Ecto neural progenitor cell (in vitro differentiated cells): ENCODE data around the gene STOX1.
"Not testable (repeated sequence)": the region's sequence is repeated elsewhere in the genome, so short reads cannot be mapped to it uniquely, and the experiment has no call there.

Experiments used
- DNase-seq: peaks from one replicate; pipeline ENCODE4 v3.0.0-alpha.2; 2018; ENCODE audit warnings: low spot score

The STOX1 gene

GRCh38 chr10:68826764-68827591 is at the start of gene STOX1:
TSS of gene STOX1 (plus strand) at chr10:68827531. CDS start at chr10:68827624, 93 bp downstream.
- DNase-seq, result peak; percentile 87

- no peak for DNase-seq
Measured at GRCh38 chr10:68781613-68782574, 45.4 kb upstream of the STOX1 start.

- no peak for DNase-seq
Measured at GRCh38 chr10:68784476-68784875, 42.9 kb upstream of the STOX1 start.

GRCh38 chr10:68787813-68788212 is 39.5 kb upstream of the STOX1 start:
- no peak for DNase-seq

DNA sequence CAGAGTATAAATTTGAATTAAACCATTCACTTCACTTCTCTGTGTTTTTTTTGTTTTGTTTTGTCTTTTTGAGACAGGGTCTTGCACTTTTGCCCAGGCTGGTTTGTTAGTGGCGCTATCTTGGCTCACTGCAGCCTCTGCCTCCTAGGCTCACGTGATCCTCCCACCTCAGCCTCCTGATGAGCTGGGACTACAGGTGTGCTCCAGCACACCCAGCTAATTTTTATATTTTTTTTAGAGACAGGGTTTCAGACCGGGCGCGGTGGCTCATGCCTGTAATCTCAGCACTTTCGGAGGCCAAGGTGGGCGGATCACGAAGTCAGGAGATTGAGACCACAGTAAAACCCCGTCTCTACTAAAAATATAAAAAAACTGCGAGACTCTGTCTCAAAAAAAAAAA is 36.9 kb upstream of the STOX1 start:
- no peak for DNase-seq

DNA sequence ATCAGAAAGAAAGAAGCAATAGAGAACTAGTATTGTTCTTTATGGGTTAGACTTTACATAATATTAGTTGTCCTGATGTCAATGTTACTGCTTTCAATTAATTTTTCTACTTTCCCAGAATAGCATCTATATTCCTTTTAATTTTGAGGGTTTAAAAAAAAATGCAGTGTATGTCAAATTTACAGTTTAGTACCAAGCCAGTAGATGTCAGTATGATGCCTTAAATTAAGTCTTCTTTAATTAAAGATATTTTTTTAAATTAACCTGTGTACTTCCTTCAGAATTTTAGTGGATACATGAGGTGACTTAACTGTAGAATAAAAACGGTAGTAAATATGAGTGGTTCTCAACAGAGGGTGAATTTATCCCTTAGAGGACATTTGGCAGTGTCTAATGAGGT is 35.2 kb upstream of the STOX1 start:
- DNase-seq, result no peak

- DNase-seq, result no peak
Measured at GRCh38 chr10:68795886-68796532, 31.3 kb upstream of the STOX1 start.

DNA sequence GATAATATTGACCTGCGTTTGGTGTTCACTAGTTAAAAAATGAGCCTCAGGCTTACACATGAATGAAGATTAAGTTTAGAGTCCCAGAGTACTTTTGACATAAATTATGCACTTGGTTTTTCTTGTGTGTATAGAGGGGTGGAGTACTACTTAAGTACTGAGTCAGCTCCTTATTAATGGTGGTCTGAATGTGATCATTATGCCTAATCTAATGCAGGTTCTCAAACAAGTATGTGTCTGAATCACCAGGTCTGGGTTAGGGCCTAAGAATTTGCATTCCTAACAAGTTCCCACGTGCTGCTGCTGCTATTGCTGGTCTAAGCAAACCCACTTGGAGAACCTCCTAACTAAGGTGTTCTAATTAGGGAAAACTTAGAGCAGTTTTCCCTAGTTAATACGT is 30.7 kb upstream of the STOX1 start:
- DNase-seq, result no peak

GRCh38 chr10:68800211-68800610 is 27.1 kb upstream of the STOX1 start:
- no peak for DNase-seq

DNA sequence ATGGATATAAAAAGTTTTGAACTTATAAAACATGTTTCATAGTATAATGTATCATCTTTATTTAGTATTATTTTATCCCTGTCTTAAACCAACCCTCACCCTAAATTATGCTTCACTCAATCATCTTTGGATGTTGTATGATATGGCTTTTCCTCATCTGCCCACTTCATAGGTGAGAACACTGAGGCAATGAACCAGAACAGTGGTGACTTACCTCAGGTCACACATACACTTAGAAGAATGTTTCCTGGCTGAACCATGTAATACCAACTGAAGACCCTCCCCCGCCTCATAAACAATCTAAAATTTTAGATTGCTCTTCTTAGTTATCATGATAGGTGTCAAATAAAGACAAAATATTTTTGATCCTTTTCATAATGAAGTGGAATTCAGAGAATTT is 22.6 kb upstream of the STOX1 start:
- DNase-seq, result no peak

GRCh38 chr10:68810830-68811229 is 16.5 kb upstream of the STOX1 start:
- not testable (repeated sequence) for DNase-seq

DNA sequence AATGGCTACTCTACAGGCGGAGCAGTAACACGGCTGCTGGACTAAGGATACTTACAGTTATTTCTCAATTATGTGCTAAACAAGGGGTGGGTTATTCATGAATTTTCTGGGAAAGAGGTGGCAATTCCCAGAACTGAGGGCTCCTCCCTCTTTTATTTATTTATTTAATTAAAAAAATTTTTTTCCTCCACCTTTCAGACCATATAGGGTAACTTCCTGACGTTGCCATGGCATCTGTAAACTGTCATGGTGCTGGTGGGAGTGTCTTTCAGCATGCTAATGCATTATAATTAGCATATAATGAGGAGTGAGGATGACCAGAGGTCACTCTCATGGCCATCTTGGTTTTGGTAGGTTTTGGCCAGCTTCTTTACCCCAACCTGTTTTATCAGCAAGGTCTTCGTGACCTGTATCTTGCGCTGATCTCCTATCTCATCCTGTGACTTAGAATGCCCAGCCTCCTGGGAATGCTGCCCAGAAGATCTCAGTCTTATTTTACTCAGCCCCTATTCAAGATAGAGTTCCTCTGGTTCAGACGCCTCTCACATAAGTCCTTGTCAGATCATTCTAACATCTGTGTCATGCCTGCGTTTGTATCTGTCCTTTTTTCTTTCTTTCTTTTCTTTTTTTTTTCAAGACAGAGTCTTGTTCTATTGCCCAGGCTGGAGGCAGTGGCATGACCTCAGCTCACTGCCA is 15.9 kb upstream of the STOX1 start:
- no peak for DNase-seq

GRCh38 chr10:68812420-68812819 is 14.9 kb upstream of the STOX1 start:
- no peak for DNase-seq

DNA sequence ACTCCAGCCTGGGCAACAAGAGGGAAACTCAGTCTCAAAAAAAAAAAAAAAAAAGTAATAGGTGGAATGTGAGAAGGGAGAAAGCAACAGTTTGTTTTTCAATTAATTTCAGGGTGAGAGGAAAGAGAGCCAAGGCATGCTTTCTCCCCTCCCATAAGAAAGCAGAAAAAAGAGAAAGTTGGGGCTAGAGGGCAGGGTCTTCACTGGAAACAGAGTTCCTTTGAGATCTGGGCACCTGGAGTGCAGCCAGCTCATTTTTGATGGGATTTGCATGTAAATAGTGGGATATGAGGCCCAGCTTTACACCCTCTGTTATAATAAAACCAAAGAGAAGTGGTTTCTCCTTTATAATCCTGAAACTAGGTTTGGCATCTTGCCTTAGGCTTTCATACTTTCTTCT is 13.8 kb upstream of the STOX1 start:
- no peak for DNase-seq

DNA sequence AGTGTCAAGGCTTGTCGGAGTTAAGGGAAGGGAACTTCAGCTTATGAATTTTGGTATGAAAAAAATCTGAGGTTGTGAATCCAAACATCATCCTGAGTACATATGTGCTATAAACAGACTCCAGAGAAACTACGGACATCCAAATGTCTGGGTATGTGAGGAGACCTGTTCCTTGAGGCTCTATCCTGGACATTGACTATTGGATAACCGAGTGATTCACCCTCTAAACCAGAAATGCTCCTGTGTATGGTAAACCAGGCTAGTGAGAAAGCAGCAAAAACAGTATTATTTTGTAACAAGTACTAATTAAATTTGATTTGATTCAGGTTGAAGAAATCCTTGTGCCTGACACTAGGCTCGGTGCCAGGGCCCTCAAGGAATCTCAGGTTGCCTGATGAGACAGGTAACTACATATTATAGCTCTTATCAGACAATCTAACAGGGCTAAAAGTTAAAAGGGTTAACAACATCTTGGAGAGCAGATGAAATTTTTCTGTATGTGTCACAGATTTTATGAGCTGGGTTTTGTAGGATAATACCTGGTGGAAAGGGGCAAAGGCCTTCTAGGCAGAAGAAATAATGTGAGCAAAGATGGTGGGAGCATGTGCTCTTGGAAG is 10.4 kb upstream of the STOX1 start:
- DNase-seq, result no peak

DNA sequence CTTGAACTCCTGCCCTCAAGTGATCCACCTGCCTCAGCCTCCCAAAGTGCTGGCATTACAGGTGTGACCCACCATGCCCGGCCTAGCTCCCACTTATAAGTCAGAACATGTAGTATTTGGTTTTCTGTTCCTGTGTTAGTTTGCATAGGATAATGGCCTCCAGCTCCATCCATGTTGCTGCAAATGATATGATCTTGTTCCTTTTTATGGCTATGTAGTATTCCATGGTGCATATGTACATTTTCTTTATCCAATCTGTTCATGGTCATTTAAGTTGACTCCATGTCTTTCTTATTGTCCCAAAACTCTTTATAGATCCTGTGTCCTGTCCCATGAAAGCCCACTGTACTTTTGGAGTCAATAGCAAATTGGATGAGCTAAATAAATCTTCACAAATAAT is 7.0 kb upstream of the STOX1 start:
- not testable (repeated sequence) for DNase-seq

- DNase-seq, result not testable (repeated sequence)
Measured at GRCh38 chr10:68822626-68823025, 4.7 kb upstream of the STOX1 start.

- DNase-seq, result not testable (repeated sequence)
Measured at GRCh38 chr10:68827592-68827959, 245 bp downstream of the STOX1 start.

DNA sequence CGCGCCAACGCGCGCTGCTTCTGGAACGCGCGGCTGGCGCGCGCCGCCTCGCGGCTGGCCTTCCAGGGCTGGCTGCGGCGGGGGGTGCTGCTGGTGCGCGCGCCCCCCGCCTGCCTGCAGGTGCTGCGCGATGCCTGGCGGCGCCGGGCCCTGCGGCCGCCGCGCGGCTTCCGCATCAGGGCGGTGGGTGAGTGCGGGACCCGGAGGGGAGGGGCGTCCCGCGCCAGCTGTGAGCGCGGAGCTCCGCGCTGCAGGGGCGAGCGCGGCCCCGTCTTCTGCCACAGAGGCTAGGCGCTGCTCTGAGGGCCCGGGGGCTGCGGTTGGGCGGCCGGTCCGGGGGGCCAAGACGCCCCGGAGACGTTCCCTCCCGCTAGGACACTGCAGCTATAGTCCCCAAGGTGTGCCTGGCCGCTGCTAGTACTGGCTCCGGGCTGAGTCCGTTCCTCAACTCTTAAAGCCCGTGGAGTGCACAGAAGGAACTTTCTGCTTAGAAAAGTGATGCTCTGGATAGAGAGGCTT is 811 bp downstream of the STOX1 start:
- peak; percentile 72 for DNase-seq

DNA sequence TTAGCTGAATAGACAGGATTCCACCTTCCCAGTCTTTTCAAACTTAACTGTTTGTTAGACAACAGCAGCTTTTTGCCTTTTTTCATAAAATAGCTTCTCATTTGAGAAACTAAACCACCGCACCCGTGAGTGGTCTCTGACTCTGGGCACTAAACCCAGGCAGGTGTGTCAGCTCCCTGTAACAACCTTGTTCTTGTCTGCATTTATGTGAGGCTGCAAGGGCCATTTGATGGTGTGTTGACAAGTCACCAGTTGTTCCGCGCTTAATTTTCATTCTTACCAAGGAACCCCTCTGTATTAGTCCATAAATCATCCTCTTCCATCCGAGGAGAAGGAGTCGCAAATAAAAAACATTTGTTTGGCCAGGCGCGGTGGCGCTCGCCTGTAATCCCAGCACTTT is 1.5 kb downstream of the STOX1 start:
- no peak for DNase-seq

DNA sequence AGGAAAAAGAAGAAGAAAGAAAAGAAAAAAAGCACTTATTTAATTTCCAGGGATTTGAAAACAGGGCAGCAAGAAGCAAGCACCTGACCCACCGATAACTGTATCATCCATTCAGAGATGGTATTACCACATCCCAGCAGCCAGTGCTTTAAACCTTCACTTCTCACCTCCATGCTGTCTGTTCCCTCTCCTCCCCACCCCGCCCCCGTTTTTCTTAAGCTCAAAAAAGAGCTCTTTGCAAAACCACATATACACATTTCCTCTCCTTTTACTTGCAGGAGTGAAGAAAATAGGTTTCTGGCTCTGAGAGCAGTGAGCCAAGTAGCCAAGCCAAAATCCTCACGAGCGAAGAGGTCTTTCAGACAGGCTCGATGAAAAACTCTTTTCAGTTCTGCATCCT is 2.2 kb downstream of the STOX1 start:
- no peak for DNase-seq
